CD4-positive, alpha-beta T cell treated with Interleukin-17A for 4 hours (primary cell): ENCODE measurements around the gene ENOX1.

Experiments used
- DNase-seq: peaks from one replicate; pipeline ENCODE4 v3.0.0-alpha.2; 2020; ENCODE audit warnings: mixed read lengths

ENOX1 gene

GRCh38 chr13:43737392-43737923 is 49.3 kb downstream of the ENOX1 start:
- DNase-seq, result no peak

- DNase-seq, result no peak
Observed at GRCh38 chr13:43732726-43733125, 54.0 kb downstream of the ENOX1 start.

- DNase-seq, result no peak
Observed at GRCh38 chr13:43731296-43731695, 55.5 kb downstream of the ENOX1 start.

- no peak for DNase-seq
Observed at GRCh38 chr13:43730642-43731041, 56.1 kb downstream of the ENOX1 start.

- DNase-seq, result no peak
Observed at GRCh38 chr13:43728421-43728820, 58.4 kb downstream of the ENOX1 start.

GRCh38 chr13:43727856-43728255 is 58.9 kb downstream of the ENOX1 start:
- no peak for DNase-seq

- DNase-seq, result no peak
Observed at GRCh38 chr13:43725460-43725859, 61.3 kb downstream of the ENOX1 start.

GRCh38 chr13:43720780-43721397 is 65.9 kb downstream of the ENOX1 start:
- DNase-seq, result no peak

GRCh38 chr13:43698758-43699157 is 88.0 kb downstream of the ENOX1 start:
- DNase-seq, result no peak

GRCh38 chr13:43698009-43698408 is 88.8 kb downstream of the ENOX1 start:
- no peak for DNase-seq

GRCh38 chr13:43697323-43697722 is 89.4 kb downstream of the ENOX1 start:
- no peak for DNase-seq

GRCh38 chr13:43694146-43694664 is 92.6 kb downstream of the ENOX1 start:
- no peak for DNase-seq

- DNase-seq, result no peak
Observed at GRCh38 chr13:43693639-43694038, 93.1 kb downstream of the ENOX1 start.

- no peak for DNase-seq
Observed at GRCh38 chr13:43688227-43688907, 98.4 kb downstream of the ENOX1 start.

GRCh38 chr13:43687038-43687437 is 99.7 kb downstream of the ENOX1 start:
- DNase-seq, result no peak

- no peak for DNase-seq
Observed at GRCh38 chr13:43686557-43686956, 100.2 kb downstream of the ENOX1 start.

GRCh38 chr13:43684963-43685725 is 101.6 kb downstream of the ENOX1 start:
- no peak for DNase-seq

GRCh38 chr13:43682701-43683100 is 104.1 kb downstream of the ENOX1 start:
- no peak for DNase-seq

GRCh38 chr13:43676320-43676719 is 110.5 kb downstream of the ENOX1 start:
- no peak for DNase-seq

- DNase-seq, result no peak
Observed at GRCh38 chr13:43675577-43675976, 111.2 kb downstream of the ENOX1 start.

- no peak for DNase-seq
Observed at GRCh38 chr13:43669964-43670363, 116.8 kb downstream of the ENOX1 start.

GRCh38 chr13:43669101-43669500 is 117.7 kb downstream of the ENOX1 start:
- DNase-seq, result no peak

GRCh38 chr13:43666403-43666802 is 120.4 kb downstream of the ENOX1 start:
- DNase-seq, result no peak

- no peak for DNase-seq
Observed at GRCh38 chr13:43665388-43665787, 121.4 kb downstream of the ENOX1 start.
